MCF 10A (cell line): ENCODE measurements around the gene OSBP2. TPM values are rescaled to one million over a fixed set of nuclear protein-coding genes. Genes with fewer than 3 reads are reported as not detected.

ENCODE experiments used
- BruUV-seq: library from RNA; stranded (reverse); fragments of 400-500 nt; replicated peaks from 2 replicates; lab custom pipeline; 2021; lab: Mats Ljungman, UMichigan
- CTCF ChIA-PET: fragments of 300-600 bp; sonication (Branson Sonifier 250); formaldehyde crosslinking; extraction: SDS; loops from one replicate; lab custom pipeline; 2021; ENCODE audit warnings: antibody characterized with exemption, inconsistent platforms; lab: Yijun Ruan, JAX
- POLR2A ChIA-PET: fragments of 300-600, 350-650 bp; sonication (Branson Sonifier 250); formaldehyde crosslinking; extraction: SDS; loops from one replicate; lab custom pipeline; 2020; ENCODE audit warnings: antibody characterized with exemption, inconsistent platforms; lab: Yijun Ruan, JAX
- DNase-seq: peaks from one replicate; pipeline ENCODE4 v3.0.0-alpha.2; 2018; ENCODE audit not compliant: unreplicated experiment
- H3K27ac Mint-ChIP-seq: one replicate; pipeline ENCODE4 v1.8.0; 2022; ENCODE audit warnings: mild to moderate bottlenecking, low read depth, mixed read lengths; ENCODE audit not compliant: unreplicated experiment
- H3K27me3 Mint-ChIP-seq: one replicate; pipeline ENCODE4 v1.8.0; 2022; ENCODE audit warnings: mixed read lengths; ENCODE audit not compliant: insufficient read depth, unreplicated experiment
- H3K36me3 Mint-ChIP-seq: one replicate; pipeline ENCODE4 v1.8.0; 2022; ENCODE audit warnings: mild to moderate bottlenecking, moderate library complexity, mixed read lengths; ENCODE audit not compliant: insufficient read depth, unreplicated experiment
- H3K4me1 Mint-ChIP-seq: one replicate; pipeline ENCODE4 v1.8.0; 2022; ENCODE audit warnings: mixed read lengths; ENCODE audit not compliant: insufficient read depth, unreplicated experiment
- H3K4me3 Mint-ChIP-seq: one replicate; pipeline ENCODE4 v1.8.0; 2022; ENCODE audit warnings: mild to moderate bottlenecking, moderate library complexity, mixed read lengths; ENCODE audit not compliant: unreplicated experiment
- H3K9me3 Mint-ChIP-seq: one replicate; pipeline ENCODE4 v1.8.0; 2022; ENCODE audit warnings: mixed read lengths; ENCODE audit not compliant: unreplicated experiment
- intact Hi-C: fragments of 100-400 bp; cut with micrococcal nuclease; formaldehyde crosslinking; loops from 2 replicates; pipeline ENCODE4 v1.14.1; 2022
- total RNA-seq: library from RNA; stranded (reverse); gene quantifications from 2 replicates; pipeline ENCODE4 v1.2.3, GENCODE V29; 2022
- TF ChIP-seq, protein P1 (sequence below): fragments of 200-600 bp; IDR thresholded peaks from one replicate; pipeline ENCODE4 v1.8.0; 2022; ENCODE audit warnings: antibody characterized with exemption, mild to moderate bottlenecking; ENCODE audit not compliant: unreplicated experiment

OSBP2 gene
- total RNA-seq, 1 experiment from 2014 or later = 276 TPM

DNA sequence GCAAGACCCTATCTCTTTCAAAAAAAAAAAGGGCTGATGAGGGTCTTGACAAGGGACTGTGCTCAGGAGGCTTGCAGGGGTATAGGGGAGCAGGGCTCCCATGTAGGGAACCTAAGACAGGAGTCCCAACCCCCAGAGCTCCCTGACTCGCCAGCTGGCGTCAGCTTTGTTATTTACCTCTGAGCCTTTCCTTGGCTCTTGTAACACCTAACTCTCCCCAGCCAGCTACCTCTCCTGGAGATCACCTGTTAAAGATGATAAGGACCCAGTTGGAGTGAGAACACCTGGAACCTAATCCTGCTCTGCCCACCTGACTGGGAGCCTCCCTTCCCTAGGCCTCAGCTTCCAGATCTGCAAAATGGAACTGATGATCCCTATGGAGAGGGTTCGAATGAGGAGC lies 45.8 kb upstream of the OSBP2 start:
- BruUV-seq = no TSS peak
- Mint-ChIP-seq H3K9me3 (no peaks in the 10 kb centered on the region), H3K27ac (no peak overlapping the region), H3K27me3 (no peaks in the 10 kb centered on the region), H3K4me3 (no peak overlapping the region), H3K4me1 (no peaks in the 10 kb centered on the region), H3K36me3 (no peaks in the 10 kb centered on the region)
- DNase-seq = no peak
- CTCF ChIA-PET = interaction anchor here (0.7 kb wide), 1 partner anchor 15 kb away, joined by 3 read pairs; no protein-coding TSS in a partner anchor
- TF ChIP-seq, protein P1, sequence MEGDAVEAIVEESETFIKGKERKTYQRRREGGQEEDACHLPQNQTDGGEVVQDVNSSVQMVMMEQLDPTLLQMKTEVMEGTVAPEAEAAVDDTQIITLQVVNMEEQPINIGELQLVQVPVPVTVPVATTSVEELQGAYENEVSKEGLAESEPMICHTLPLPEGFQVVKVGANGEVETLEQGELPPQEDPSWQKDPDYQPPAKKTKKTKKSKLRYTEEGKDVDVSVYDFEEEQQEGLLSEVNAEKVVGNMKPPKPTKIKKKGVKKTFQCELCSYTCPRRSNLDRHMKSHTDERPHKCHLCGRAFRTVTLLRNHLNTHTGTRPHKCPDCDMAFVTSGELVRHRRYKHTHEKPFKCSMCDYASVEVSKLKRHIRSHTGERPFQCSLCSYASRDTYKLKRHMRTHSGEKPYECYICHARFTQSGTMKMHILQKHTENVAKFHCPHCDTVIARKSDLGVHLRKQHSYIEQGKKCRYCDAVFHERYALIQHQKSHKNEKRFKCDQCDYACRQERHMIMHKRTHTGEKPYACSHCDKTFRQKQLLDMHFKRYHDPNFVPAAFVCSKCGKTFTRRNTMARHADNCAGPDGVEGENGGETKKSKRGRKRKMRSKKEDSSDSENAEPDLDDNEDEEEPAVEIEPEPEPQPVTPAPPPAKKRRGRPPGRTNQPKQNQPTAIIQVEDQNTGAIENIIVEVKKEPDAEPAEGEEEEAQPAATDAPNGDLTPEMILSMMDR = no peak
- POLR2A ChIA-PET = interaction anchor here (0.9 kb wide), 1 partner anchor 18 kb away, joined by 3 read pairs; no protein-coding TSS in a partner anchor
- intact Hi-C loops = no loop called here

DNA sequence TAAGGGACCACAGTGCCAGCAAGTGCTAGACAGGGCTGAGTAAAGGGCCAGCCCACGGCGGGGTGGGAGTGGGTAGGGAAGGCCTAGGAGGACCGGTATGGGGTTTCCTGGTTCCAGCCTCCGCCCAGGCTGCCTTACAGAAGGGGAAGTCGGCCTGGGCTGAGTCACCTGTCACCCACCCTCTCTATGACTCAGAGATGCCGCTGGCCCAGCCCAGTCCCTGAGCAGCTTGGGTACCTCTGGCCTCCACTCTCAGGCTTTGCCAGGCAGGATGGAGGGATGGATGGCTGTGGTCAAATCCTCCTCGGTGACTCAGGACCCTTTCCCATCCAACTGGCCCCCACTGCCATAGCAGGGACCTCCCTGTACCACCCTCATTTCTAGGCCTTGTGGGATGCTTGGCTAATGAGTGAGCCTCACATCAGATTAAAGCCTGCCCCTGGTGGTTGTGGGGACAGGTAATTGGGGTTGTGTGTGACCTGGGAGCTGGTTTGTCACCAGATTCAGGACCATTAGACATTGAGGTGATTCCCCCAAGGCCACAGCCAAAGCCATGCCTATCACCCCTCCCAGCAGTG lies 45.2 kb upstream of the OSBP2 start:
- ChIA-PET CTCF (interaction anchor here (0.6 kb wide), 1 partner anchor 106 kb away, joined by 3 read pairs; no protein-coding TSS in a partner anchor), POLR2A (no interaction called here)
- no peak overlapping the region for H3K4me3 Mint-ChIP-seq
- no peak overlapping the region for H3K27ac Mint-ChIP-seq
- DNase-seq = peak; percentile 71
- no peaks in the 10 kb centered on the region for H3K27me3 Mint-ChIP-seq
- TF ChIP-seq, protein P1 = no peak
- intact Hi-C loops = no loop called here
- no peaks in the 10 kb centered on the region for H3K4me1 Mint-ChIP-seq
- no peaks in the 10 kb centered on the region for H3K36me3 Mint-ChIP-seq
- BruUV-seq = no TSS peak
- H3K9me3 Mint-ChIP-seq = no peaks in the 10 kb centered on the region

DNA sequence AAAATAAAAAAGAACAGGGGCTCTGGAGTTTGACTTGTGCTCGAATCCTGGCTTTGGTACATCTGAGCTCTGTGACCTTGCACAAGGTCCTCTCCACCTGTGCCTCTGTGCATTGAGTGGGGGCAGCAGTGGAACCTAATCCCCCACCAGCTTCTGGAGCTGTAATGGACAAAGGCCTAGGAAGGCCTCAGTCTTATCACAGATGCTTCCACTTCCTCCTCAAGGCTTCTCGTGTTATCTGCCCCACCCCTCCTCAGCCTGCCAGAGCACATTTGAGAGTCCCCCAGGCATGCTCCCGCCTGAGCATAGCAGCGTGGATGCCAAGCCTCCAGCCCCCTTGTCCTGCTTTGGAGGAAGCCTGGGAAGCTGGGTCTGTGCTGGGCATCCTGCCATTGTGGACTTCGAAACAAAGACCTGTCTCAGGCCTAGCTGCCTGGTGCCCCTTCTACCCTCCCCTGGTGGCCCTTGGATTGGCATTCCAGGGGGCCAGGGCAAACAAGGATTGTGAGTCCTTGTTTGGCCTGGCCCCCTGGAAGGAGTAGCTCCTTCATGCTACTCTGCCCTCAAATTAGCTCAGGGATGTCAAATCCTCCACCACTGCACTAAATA lies 44.1 kb upstream of the OSBP2 start:
- intact Hi-C loops = no loop called here
- Mint-ChIP-seq H3K4me1 (no peaks in the 10 kb centered on the region), H3K27ac (no peak overlapping the region), H3K4me3 (no peak overlapping the region), H3K9me3 (no peaks in the 10 kb centered on the region), H3K27me3 (no peaks in the 10 kb centered on the region), H3K36me3 (no peaks in the 10 kb centered on the region)
- no TSS peak for BruUV-seq
- TF ChIP-seq, protein P1 = no peak
- ChIA-PET CTCF (interaction anchor here (0.5 to 0.8 kb wide), 4 partner anchors 16 to 106 kb away, joined by 3 to 4 read pairs (median 3); no protein-coding TSS in a partner anchor), POLR2A (no interaction called here)
- DNase-seq = no peak

- BruUV-seq = no TSS peak
- intact Hi-C loops = no loop called here
- TF ChIP-seq, protein P1 = no peak
- ChIA-PET CTCF (no interaction called here), POLR2A (no interaction called here)
- no peak overlapping the region for H3K4me3 Mint-ChIP-seq
- no peaks in the 10 kb centered on the region for H3K27me3 Mint-ChIP-seq
- H3K4me1 Mint-ChIP-seq = no peaks in the 10 kb centered on the region
- no peak for DNase-seq
- no peaks in the 10 kb centered on the region for H3K9me3 Mint-ChIP-seq
- H3K27ac Mint-ChIP-seq = no peak overlapping the region
- H3K36me3 Mint-ChIP-seq = no peaks in the 10 kb centered on the region
These were observed 41.8 kb upstream of the OSBP2 start for GRCh38 chr22:30652852-30653251.
